T-helper 9 cell (primary cell): ENCODE data around the gene CLDN7.
A peak's percentile ranks its signal among the peaks of the same experiment; 100 is the strongest.

ENCODE experiments used
- DNase-seq: peaks from one replicate; pipeline ENCODE4 v3.0.0-alpha.2; 2020
- total RNA-seq, 2 donors: gene quantifications; one replicate each; lab custom pipeline; 2026; lab: John Stamatoyannopoulos, UW

Gene CLDN7
- 0 to 0.21 reads per million in 2 donors for total RNA-seq

- no peak for DNase-seq
Measured at GRCh38 chr17:7262192-7262934, at the start of gene CLDN7. TSS of gene CLDN7 (minus strand) at chr17:7262478. CDS start at chr17:7262043, 435 bp downstream.

GRCh38 chr17:7311110-7311705, 48.9 kb upstream of the CLDN7 start:
- DNase-seq, result no peak

DNA sequence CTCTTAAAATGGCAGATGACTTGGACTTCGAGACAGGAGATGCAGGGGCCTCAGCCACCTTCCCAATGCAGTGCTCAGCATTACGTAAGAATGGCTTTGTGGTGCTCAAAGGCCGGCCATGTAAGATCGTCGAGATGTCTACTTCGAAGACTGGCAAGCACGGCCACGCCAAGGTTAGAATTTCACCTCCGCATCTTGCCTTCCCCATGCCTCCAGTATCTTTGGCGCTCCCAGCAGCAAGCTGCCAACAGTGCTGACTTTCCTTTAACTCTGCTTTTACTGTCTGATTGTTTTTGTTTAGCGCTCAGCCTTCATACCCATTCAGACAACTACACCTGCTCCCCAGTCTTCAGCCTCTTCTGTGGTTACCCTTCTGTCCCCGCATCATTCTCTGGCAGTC, 47.4 kb upstream of the CLDN7 start:
- no peak for DNase-seq

DNA sequence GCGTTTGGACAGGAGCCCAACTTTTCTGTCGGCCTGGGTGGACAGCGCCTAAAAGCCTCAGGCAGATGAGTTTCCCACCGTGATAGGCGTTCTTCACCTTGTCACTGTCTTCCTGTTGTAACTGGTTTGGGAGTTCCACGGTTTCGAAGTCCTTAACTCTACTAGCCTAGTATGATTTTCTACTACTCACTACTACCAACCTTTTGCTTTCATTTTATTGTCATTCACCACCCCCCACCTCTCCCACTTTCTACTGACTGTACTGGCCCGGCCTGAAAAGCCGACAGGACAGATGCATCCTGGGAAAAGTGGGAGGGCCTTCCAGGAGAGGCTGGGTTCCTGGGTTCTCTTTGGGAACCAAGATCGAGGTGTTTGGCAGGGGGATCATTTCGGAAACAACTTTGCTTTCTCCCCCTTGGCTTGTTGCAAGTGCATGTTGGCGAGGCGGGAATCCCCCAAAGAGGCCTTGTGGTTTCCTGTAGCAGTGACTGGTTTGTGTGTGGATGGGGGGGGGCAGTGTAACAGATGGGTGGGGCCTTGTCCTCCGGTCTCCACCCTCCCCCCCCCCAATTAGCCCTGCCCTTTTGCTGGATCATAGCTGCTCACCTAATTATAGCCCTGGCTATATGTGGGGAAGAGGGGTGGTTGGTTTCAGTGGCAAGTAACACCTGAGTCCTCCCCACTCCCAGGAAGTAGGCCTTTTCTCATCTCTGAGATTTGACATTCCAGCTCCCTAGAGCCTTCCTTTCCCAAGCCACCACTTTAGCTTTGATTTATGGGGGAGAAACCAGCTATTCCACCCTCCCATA, 46.6 kb upstream of the CLDN7 start:
- DNase-seq, result peak; percentile 80

GRCh38 chr17:7307686-7308624, 45.7 kb upstream of the CLDN7 start:
- peak; percentile 56 for DNase-seq

DNA sequence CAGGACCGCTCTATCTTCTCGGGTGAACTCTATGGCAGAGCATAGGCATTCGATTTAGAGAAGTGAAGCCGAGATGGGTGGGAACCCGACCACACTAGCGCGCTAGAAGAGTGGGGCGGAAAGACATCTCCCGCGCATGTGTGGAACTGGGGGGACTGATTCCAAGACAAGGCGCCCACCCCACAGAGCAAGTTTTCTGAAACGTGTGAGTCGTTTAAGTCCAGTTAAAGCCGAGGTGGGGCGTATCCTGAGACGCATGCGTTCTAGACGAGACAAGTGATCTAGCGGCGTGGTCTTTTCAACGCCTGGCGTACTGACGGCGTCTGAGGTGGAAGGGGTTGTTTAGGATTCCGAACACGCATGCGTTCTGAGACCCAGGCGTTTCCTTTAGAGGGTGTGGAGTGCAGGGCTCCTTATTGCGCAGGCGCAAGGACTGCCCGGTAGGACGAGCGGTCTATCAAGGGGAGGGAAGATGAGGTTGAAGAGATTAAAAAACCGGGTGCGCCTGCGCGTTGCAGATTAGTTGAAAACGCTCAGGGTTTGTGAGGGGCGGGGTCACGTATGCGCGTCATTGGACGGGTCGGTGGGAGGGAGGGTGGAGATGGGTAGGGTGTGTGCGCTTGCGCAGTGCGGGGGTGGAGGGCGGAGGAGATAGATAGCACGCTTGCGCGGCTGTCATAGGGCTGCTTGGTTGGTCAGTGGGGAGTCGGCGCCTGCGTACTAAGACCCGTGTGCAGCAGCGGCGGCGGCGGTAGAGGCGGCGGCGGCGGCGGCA, 44.8 kb upstream of the CLDN7 start, which contains the start of gene EIF5A:
Gene EIF5A (plus strand): TSS at position 718 of the 775 bp plus-strand sequence. CDS start 2,008 bp downstream, outside the sequence.
- DNase-seq, result peak; percentile 100

DNA sequence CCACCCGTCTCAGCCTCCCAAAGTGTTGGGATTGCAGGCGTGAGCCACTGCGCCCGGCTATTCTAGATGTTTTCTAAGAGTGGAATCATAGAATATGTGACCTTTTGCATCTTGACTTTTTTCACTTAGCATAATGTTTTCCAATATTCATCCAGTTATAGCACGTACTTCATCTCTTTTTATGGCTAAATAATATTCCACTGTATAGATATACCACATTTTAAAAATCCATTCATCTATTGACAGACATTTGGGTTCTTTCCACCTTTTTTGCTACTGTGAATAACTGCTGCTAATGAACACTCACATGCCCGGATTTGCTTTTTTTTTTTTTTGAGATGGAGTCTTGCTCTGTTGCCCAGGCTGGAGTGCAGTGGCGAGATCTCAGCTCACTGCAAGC, 41.9 kb upstream of the CLDN7 start:
- DNase-seq, result no peak

DNA sequence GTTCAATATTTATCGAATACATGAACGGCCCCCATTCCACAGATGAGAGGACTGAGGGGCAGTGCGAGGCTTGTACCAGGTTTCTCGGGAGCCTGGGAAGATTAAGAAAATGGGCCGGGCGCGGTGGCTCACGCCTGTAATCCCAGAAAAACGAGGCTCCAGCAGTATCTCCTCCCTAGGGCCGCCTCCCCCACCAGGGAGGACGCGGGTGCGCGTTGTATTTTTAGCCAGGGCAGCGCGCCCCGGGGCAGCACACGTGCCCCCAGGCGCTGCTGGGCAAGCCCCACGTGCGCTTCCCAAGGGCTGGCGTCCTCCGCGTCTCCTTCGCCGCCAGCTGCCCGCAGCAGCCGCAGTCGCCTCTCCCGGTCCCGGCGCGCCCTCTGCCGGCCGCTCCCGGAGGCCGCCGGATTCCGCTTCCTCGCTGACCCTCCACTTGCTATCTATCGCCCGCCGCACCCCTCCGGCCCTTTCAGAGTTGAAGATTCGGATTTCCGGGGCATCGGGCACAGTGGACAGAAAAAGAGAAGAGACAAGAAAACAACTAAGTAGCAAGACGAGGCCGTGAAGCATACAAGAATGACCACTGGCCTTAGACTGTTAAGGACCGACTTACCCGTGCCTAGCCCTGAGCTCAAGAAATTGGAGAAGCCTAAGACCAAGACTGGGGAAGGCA, 34.0 kb upstream of the CLDN7 start:
- peak; percentile 65 for DNase-seq

DNA sequence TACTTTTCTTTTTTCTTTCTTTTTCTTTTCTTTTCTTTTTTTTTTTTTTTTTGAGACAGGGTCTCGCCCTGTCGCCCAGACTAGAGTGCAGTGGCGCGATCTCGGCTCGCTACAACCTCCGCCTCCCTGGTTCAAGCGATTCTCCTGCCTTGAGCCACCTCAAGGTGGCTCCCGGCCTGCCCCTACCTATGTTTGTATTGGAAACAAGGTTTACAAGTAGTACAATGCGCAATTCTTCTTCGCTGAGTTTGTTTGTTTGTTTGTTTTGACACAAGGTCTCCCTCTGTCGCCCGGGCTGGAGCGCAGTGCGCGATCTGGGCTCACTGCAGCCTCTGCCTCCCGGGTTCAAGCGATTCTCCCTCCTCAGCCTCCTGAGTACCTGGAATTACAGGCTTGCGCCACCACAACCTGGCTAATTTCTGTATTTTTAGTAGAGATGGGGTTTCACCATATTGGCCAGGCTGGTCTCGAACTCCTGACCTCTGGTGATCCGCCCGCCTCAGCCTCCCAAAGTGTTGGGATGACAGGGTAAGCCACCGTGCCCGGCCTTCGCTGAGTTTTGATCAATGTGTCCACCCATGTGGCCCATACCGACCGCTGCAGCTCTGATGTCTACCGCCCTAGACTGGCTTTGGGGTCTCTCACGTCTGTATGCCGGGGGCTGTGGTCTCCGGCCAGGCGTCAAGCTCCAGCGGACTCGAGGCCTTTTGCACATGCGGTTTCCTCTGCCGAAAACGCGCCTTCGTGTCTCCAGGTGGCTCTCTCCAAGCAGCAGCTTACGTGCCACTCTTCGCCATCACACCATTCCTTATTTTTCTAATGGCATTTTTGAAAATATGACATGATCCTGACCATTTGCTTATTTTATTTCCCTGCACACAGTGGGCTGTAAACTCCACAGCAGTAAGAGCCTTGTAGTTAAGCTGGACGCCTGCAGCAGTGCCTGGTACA, 33.2 kb upstream of the CLDN7 start:
- DNase-seq, result no peak

- DNase-seq, result peak; percentile 66
Measured at GRCh38 chr17:7294614-7295153, 32.4 kb upstream of the CLDN7 start, which contains the start of gene YBX2. TSS of gene YBX2 (minus strand) at chr17:7294639. CDS start at chr17:7294500, 139 bp downstream.

GRCh38 chr17:7293816-7294613, 31.7 kb upstream of the CLDN7 start:
- DNase-seq, result no peak

GRCh38 chr17:7293159-7293558, 30.9 kb upstream of the CLDN7 start:
- DNase-seq, result no peak

DNA sequence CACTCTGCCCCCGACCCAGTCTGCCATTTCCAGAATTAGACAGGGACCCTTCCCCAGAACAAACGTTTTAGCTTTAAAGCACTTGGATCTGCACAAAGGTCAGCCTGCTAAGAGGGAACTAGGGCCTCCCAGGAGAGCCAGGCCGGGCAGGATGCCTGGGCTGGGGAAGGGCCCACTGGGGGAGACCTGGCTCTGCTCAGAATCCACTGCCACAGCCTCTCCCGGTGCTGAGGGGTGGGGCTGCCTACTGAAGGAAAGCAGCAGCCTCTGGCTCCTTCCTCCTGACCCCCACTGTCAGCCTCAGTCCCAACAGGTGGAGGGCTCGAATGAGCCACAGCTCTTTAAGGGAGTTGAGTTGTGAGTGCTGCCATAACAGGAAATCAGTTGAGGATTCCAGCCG, 30.5 kb upstream of the CLDN7 start:
- DNase-seq, result no peak

DNA sequence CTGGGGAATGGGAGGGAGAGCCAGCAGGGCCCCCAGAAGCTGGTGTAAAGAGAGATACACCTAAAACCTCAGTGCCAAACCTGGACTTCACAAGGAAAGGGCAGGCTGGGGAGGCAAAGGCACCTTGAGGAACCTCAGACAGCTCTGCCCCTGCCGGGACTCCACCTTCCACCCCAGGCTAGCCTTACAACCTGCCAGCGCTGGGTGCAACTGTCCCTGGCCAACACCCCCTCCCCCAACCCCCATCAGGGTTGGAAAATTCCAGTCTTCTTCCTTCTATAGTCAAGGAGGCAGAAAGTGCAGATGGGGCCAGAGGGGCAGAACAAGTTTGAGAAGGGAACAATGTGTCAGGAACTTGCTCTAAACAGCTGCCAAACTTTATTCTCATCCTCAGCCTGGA, 29.9 kb upstream of the CLDN7 start:
- no peak for DNase-seq

DNA sequence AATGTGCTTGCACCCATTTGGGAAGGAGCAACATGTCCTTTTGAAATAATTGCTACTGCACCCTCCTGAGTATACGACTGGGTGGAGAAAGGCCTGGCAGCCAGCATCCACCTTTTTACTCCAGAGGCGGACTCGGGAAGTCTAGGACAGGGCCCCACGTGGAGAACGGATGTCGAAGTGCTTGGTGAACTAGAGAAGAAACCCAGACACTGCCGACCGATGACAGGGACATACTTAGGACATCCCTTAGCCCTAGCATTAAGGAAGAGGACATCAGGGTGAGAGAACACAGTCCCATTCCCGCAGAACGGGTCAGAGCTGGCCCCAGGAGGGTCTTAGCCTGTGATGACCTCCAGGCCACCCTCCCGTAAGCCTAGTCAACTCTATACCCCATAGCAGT, 28.4 kb upstream of the CLDN7 start:
- no peak for DNase-seq

- DNase-seq, result no peak
Measured at GRCh38 chr17:7290166-7290565, 27.9 kb upstream of the CLDN7 start.

GRCh38 chr17:7289256-7290032, 27.2 kb upstream of the CLDN7 start:
- DNase-seq, result no peak

- DNase-seq, result no peak
Measured at GRCh38 chr17:7285679-7286078, 23.4 kb upstream of the CLDN7 start.
